Left lung (tissue), 10 donors: ENCODE data around the gene HRCT1. TPM values are rescaled to one million over a fixed set of nuclear protein-coding genes. Genes with fewer than 3 reads are reported as not detected.
A peak's percentile ranks its signal among the peaks of the same experiment; 100 is the strongest.

Source experiments
- ATAC-seq: fragments of 200-7000 bp; cut with Tn5 transposase; one replicate; pipeline ENCODE4 v1.9.1; 2020; ENCODE audit warnings: moderate library complexity
- DNase-seq, 4 donors: peaks; one replicate each; pipeline ENCODE4 v3.0.0-alpha.2; 2013 to 2020
- H3K27ac ChIP-seq, 2 donors: fragments of 200-600 bp; sonication (generic) in 1 of 2; one replicate each; pipeline versions ENCODE4 v1.5.0 to v1.8.0; 2020 to 2021
- H3K27me3 ChIP-seq, 2 donors: fragments of 200-600 bp; sonication (generic) in 1 of 2; one replicate each; pipeline versions ENCODE4 v1.5.0 to v1.8.0; 2020 to 2021
- H3K36me3 ChIP-seq, 2 donors: fragments of 200-600 bp; sonication (generic) in 1 of 2; one replicate each; pipeline versions ENCODE4 v1.5.0 to v1.8.0; 2020 to 2021
- H3K4me1 ChIP-seq, 2 donors: fragments of 200-600 bp; one replicate each; pipeline ENCODE4 v1.8.0; 2021
- H3K4me3 ChIP-seq, 2 donors: fragments of 200-600 bp; sonication (generic) in 1 of 2; one replicate each; pipeline versions ENCODE4 v1.5.0 to v1.8.0; 2020 to 2021; ENCODE audit warnings: mild to moderate bottlenecking in 1 of 2
- H3K9me3 ChIP-seq, 2 donors: fragments of 200-600 bp; sonication (generic) in 1 of 2; one replicate each; pipeline versions ENCODE4 v1.5.0 to v1.8.0; 2020 to 2021
- intact Hi-C, 2 donors: fragments of 100-400 bp; cut with DNase I; formaldehyde crosslinking; loops; one replicate each; pipeline versions ENCODE4 v1.11.2 to v1.14.2; 2022
- polyA plus RNA-seq, 6 donors: library from polyadenylated mRNA; unstranded; fragments of 120-200 nt; gene quantifications; one replicate each; pipeline ENCODE4 v1.2.1, GENCODE V29; 2013; ENCODE audit not compliant: insufficient read length in 6 of 6
- total RNA-seq, 2 donors: library from RNA; stranded (reverse); fragmentation: NEBNext Ultra II Directional; extraction: Animal tissue kit (Norgen Biotek cat#: 25700); gene quantifications; one replicate each; pipeline ENCODE4 v1.2.1, GENCODE V29; 2021
- TF ChIP-seq, protein P1 (sequence below), 2 donors: fragments of 200-600 bp; sonication (generic) in 1 of 2; IDR thresholded peaks; one replicate each; pipeline versions ENCODE4 v1.5.0 to v1.8.0; 2021; ENCODE audit warnings: antibody characterized with exemption in 2 of 2
- donor health status: DM: no; HTN: yes; CAD: no.
- donor health status: DM: no; HTN: no; CAD: no.

Gene HRCT1
- total and polyA plus RNA-seq, 8 donors = 0.29 to 3.1 (median 0.71) TPM; not detected in 1

DNA sequence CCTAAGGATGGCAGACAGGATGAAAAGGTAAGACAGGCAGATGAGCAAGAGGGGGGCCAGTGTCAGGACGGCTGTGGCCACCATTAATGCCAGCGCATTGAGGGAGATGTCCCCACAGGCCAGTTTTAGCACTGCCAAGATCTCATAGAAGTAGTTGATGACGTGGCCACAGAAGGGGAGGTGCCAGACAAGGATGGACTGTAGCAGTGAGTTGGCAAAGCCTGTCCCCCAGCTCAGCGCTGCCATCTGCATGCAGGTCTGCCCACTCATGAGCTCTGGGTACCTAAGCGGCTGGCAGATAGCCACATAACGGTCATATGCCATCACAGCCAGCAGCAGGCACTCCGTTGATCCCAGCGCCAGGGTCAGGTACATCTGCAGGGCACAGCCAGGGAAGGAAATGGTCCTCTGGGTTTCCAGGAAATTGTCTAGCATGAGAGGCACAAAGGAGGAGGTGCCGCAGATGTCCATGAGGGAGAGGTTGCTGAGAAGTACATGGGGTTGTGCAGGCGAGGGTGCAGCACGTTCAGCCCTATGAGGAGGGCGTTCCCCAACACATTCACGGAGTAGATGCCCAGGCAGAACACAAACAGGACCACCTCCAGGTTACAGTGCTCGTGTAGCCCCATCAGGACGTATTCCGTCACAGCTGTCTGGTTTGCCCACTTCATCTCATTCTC lies 46.6 kb upstream of the HRCT1 start:
- H3K27me3 ChIP-seq = peaks cover 0 to 61% of the 10 kb centered on the region in 2 donors
- intact Hi-C loops = no loop called here
- TF ChIP-seq, protein P1, sequence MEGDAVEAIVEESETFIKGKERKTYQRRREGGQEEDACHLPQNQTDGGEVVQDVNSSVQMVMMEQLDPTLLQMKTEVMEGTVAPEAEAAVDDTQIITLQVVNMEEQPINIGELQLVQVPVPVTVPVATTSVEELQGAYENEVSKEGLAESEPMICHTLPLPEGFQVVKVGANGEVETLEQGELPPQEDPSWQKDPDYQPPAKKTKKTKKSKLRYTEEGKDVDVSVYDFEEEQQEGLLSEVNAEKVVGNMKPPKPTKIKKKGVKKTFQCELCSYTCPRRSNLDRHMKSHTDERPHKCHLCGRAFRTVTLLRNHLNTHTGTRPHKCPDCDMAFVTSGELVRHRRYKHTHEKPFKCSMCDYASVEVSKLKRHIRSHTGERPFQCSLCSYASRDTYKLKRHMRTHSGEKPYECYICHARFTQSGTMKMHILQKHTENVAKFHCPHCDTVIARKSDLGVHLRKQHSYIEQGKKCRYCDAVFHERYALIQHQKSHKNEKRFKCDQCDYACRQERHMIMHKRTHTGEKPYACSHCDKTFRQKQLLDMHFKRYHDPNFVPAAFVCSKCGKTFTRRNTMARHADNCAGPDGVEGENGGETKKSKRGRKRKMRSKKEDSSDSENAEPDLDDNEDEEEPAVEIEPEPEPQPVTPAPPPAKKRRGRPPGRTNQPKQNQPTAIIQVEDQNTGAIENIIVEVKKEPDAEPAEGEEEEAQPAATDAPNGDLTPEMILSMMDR (IDR thresholded peaks at IDR 0.05) = no peak
- no peaks in the 10 kb centered on the region for H3K36me3 ChIP-seq
- H3K4me1 ChIP-seq = no peaks in the 10 kb centered on the region
- no peak overlapping the region for H3K27ac ChIP-seq
- ATAC-seq = peak; percentile 31
- no peak overlapping the region for H3K4me3 ChIP-seq
- peak in 1 of 4 donors; percentile 12 for DNase-seq
- no peaks in the 10 kb centered on the region for H3K9me3 ChIP-seq

DNA sequence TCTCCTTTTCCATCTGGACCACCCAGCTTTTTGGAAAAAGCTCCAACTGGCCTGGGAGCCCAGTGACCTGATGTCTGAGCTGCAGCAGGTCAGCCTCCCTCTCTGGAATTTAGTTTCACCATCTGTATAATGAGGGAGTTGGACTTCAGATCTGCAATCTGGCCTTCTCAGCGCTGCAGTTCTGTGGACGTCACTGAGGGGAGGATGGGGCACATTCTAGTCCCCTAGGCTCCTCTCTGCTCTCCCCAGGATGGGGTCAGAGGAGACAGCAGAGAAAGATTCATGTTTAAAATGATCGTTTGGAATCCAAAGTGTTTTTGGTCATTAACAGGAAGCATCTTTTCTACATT lies 46.0 kb upstream of the HRCT1 start:
- intact Hi-C loops = no loop called here

DNA sequence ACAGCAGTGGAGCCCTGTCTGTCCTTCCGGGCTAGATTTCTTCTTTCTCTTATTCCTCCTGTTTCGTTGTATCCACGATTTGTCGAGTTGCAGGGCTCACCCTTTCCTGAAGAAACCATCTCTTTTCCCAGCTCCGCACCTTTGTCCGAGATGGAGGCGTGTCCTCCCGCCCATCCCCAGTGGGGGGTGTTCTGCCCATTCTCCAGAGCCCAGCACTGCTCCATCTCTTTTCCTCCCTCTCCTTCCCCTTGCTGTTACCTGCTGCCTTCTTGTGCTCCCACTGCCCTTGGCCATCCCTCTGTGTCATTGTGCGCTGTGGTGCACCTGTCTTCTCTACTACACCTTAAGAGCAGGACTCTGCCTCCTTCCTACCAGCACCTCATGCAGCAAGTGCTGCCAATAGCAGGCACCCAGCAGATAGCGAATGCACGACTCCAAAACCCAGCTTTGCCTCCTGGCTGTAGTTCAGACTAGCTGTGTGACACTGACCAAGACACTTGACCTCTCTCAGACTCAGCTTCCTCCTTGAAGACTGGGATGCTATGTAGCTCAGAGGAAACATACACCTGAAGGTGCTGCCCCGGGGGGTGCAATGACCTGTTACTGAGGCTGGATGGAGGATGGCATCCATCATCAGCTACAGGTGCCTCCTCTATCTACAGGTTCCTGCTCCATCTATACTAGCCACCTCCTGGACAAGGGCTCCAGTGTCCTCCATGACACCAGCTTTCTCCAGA lies 44.7 kb upstream of the HRCT1 start:
- Histone ChIP-seq H3K4me1 (no peaks in the 10 kb centered on the region), H3K9me3 (no peaks in the 10 kb centered on the region), H3K4me3 (no peak overlapping the region), H3K27ac (no peak overlapping the region), H3K27me3 (peaks cover 0 to 63% of the 10 kb centered on the region in 2 donors), H3K36me3 (no peaks in the 10 kb centered on the region)
- no peak for ATAC-seq
- no peak for DNase-seq
- intact Hi-C loops = no loop called here
- TF ChIP-seq, protein P1 (IDR thresholded peaks at IDR 0.05) = no peak

More for the DNA sequence above, 46.0 kb upstream of the HRCT1 start:
- H3K36me3 ChIP-seq = no peaks in the 10 kb centered on the region
- no peak overlapping the region for H3K27ac ChIP-seq
- H3K27me3 ChIP-seq = peaks cover 0 to 61% of the 10 kb centered on the region in 2 donors
- no peak for ATAC-seq
- DNase-seq = no peak
- no peaks in the 10 kb centered on the region for H3K4me1 ChIP-seq
- H3K4me3 ChIP-seq = no peak overlapping the region
- H3K9me3 ChIP-seq = no peaks in the 10 kb centered on the region
- TF ChIP-seq, protein P1 (IDR thresholded peaks at IDR 0.05) = no peak

DNA sequence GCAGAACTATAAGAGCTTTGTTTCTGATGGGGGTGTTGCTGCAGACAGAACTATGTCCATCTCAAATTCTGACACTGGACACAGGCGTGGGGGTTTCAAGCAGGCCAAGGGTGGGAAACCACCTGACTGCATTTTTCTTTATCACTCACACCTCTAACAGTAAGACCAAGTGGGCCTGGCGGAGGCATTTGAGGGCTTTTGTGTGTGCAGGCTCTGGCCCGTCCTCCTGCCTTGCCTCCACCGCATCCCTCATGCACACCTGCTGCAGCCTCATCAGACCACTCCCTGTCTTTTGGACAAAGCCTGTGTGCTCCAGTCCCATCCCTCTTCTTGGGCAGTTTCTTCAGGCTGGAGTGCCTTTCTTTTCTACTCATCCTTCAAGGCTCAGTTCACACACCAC lies 43.7 kb upstream of the HRCT1 start:
- no peaks in the 10 kb centered on the region for H3K4me1 ChIP-seq
- intact Hi-C loops = no loop called here
- TF ChIP-seq, protein P1 (IDR thresholded peaks at IDR 0.05) = no peak
- H3K27ac ChIP-seq = no peak overlapping the region
- H3K36me3 ChIP-seq = no peaks in the 10 kb centered on the region
- H3K27me3 ChIP-seq = peaks cover 0 to 68% of the 10 kb centered on the region in 2 donors
- no peak overlapping the region for H3K4me3 ChIP-seq
- DNase-seq = no peak
- ATAC-seq = no peak
- H3K9me3 ChIP-seq = no peaks in the 10 kb centered on the region

DNA sequence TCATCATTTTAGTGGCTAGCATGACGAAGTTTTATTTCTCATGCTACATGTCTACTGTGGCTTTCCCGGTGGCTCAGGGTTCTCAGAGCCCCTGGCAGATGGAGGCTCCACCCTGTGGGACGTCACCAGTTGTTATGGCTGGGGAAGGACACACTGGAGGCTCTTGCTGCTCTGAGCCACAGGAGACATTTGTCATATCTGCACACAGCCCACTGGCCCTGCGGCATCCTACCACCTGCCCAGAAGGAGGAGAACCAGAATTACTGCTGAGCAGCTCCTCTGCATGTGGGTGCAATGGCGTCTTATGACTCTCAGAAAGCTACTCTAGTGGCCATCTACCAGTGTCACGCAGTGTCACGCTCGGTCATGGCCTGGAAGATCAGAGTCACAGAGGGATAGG lies 42.4 kb upstream of the HRCT1 start:
- Histone ChIP-seq H3K36me3 (no peaks in the 10 kb centered on the region), H3K27me3 (peaks cover 0 to 68% of the 10 kb centered on the region in 2 donors), H3K9me3 (no peaks in the 10 kb centered on the region), H3K27ac (no peak overlapping the region), H3K4me3 (no peak overlapping the region), H3K4me1 (no peaks in the 10 kb centered on the region)
- intact Hi-C loops = no loop called here
- ATAC-seq (no peak), DNase-seq (no peak)
- TF ChIP-seq, protein P1 (IDR thresholded peaks at IDR 0.05) = no peak
